Adrenal gland (tissue), 12 donors: ENCODE data around the gene TMEM259. TPM values are rescaled to one million over a fixed set of nuclear protein-coding genes. Genes with fewer than 3 reads are reported as not detected.

Experiments
- DNase-seq, 7 donors: peaks; one replicate each; pipeline ENCODE4 v3.0.0-alpha.2; 2019 to 2020
- H3K27ac ChIP-seq, 5 donors: fragments of 200-600 bp; sonication (generic) in 4 of 5; 1 replicate in 3 of 5; 2 replicates in 2 of 5; pipeline versions ENCODE4 v1.5.1 to v1.8.0; 2016 to 2020; ENCODE audit warnings: mild to moderate bottlenecking in 1 of 5
- H3K27me3 ChIP-seq: fragments of 200-600 bp; 2 replicates; pipeline ENCODE4 v1.8.0; 2021
- H3K36me3 ChIP-seq, 2 donors: fragments of 200-600 bp; replicated peaks in 1 of 2; 1 replicate in 1 of 2; 2 replicates in 1 of 2; pipeline versions ENCODE4 v1.5.1 to v1.8.0; 2018 to 2022
- H3K4me1 ChIP-seq, 2 donors: fragments of 200-600 bp; replicated peaks in 1 of 2; 1 replicate in 1 of 2; 2 replicates in 1 of 2; pipeline versions ENCODE4 v1.5.1 to v1.8.0; 2018 to 2021
- H3K4me3 ChIP-seq, 4 donors: fragments of 200-600 bp; sonication (generic) in 3 of 4; one replicate each; pipeline ENCODE4 v1.5.1; 2016 to 2018
- H3K9me3 ChIP-seq, 3 donors: fragments of 200-600 bp; sonication (generic) in 1 of 3; replicated peaks in 1 of 3; 1 replicate in 2 of 3; 2 replicates in 1 of 3; pipeline versions ENCODE4 v1.5.1 to v1.8.0; 2016 to 2021
- POLR2A ChIP-seq, 2 donors: fragments of 450-650 bp; IDR thresholded peaks; one replicate each; pipeline ENCODE4 v1.6.1; 2017; ENCODE audit warnings: antibody characterized with exemption in 2 of 2, mild to moderate bottlenecking in 2 of 2, moderate library complexity in 1 of 2
- whole genome bisulfite sequencing, 4 donors: extraction: QIAGEN DNeasy Blood & Tissue Kit in 2 of 4; methylation state at CpG; one replicate each; pipeline versions ENCODE4 v1.1.5 to v1.1.7; 2013 to 2017; 5-methylcytosine and 5-hydroxymethylcytosine counted together
- intact Hi-C, 2 donors: fragments of 100-400 bp; cut with DNase I; formaldehyde crosslinking; loops; one replicate each; pipeline versions ENCODE4 v1.14.1 to v1.15.0; 2022 to 2023
- polyA plus RNA-seq, 3 donors: library from polyadenylated mRNA; stranded (reverse); fragments of 200-250 nt in 2 of 3; fragments of 350-450 nt in 1 of 3; fragmentation: Illumina TruSeq in 1 of 3; extraction: RNeasy Lipid Tissue Mini Kit (QIAGEN cat#74804) in 1 of 3; gene quantifications; one replicate each; pipeline ENCODE4 v1.2.3, GENCODE V29; 2013 to 2014
- total RNA-seq, 9 donors: library from RNA; depleted of rRNA in 4 of 9; stranded (reverse); fragments of >200 nt in 4 of 9; fragments of 120-200 nt in 1 of 9; fragmentation: NEBNext Ultra II Directional in 1 of 9; extraction: Animal tissue kit (Norgen Biotek cat#: 25700) in 1 of 9; gene quantifications; one replicate each; pipeline versions ENCODE4 v1.1.0 to v1.2.4, GENCODE V29; 2013 to 2023
- TF ChIP-seq, protein P1 (sequence below), 6 experiments: fragments of 450-650 bp in 4 of 6; fragments of 200-600 bp in 2 of 6; sonication (generic) in 1 of 6; IDR thresholded peaks; 1 replicate in 5 of 6; 2 replicates in 1 of 6; pipeline versions ENCODE4 v1.5.1 to v1.8.0; 2016 to 2021; ENCODE audit warnings: antibody characterized with exemption in 6 of 6, mild to moderate bottlenecking in 2 of 6, moderate library complexity in 1 of 6
- donor health status: healthy with polysubstance abuse.
- donor health status: Bipolar disorder and iron deficiency.
- donor health status: DM: yes; HTN: yes; CAD: no.
- donor health status: DM: no; HTN: no; CAD: no.
- donor health status: DM: no; HTN: no; CAD: no.
- donor health status: DM: yes; HTN: yes; CAD: no.

The TMEM259 gene
- total and polyA plus RNA-seq, 12 donors = 79.4 to 743 (median 202) TPM

DNA sequence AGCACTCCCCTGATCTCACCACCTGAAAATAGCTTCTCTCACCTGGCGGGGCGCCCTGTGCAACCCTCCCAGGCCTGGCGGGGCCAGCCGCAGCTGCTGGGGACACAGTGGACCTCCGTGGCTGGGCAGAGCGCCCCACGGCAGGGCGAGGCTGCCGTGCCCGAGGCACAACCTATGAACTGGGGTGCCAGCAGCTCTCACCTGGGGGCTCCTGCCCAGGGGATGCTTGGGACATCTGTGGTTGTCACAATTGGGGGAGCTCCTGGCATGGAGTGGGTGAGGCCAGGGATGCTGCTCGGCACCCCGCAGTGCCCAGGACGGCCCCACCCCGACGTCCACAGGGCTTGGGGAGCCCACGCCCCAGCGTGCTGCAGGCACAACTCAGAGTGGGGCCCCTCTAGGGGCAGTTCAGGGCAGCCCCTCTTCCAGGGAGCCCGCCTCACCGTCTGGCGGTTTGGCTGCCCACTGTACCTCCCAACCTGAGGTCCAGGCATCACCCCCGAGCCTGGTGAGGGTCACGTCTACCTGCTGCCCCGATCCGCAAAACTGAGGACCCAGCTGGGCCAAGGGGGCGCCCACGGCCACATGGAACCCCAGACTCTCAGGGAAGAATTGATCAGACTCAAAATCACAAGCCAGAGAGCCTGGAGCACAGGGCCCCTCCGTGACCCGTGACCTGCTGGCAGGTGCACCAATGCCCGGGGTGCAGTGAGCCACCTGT lies 5.7 kb downstream of the TMEM259 start:
- no peak for TF ChIP-seq POLR2A (IDR thresholded peaks at IDR 0.05)
- TF ChIP-seq, protein P1, sequence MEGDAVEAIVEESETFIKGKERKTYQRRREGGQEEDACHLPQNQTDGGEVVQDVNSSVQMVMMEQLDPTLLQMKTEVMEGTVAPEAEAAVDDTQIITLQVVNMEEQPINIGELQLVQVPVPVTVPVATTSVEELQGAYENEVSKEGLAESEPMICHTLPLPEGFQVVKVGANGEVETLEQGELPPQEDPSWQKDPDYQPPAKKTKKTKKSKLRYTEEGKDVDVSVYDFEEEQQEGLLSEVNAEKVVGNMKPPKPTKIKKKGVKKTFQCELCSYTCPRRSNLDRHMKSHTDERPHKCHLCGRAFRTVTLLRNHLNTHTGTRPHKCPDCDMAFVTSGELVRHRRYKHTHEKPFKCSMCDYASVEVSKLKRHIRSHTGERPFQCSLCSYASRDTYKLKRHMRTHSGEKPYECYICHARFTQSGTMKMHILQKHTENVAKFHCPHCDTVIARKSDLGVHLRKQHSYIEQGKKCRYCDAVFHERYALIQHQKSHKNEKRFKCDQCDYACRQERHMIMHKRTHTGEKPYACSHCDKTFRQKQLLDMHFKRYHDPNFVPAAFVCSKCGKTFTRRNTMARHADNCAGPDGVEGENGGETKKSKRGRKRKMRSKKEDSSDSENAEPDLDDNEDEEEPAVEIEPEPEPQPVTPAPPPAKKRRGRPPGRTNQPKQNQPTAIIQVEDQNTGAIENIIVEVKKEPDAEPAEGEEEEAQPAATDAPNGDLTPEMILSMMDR (IDR thresholded peaks at IDR 0.05) = no peak
- WGBS, 4 donors = 85 to 92% (median 86%) methylated on average over 8 to 29 of the region's 29 CpGs
- Histone ChIP-seq H3K27ac (peak overlapping the region in 2 of 5 donors; percentile 86 to 90), H3K4me3 (no peak overlapping the region), H3K27me3 (no peaks in the 10 kb centered on the region), H3K36me3 (peaks cover 0 to 40% of the 10 kb centered on the region in 2 donors), H3K4me1 (peaks cover 27 to 48% of the 10 kb centered on the region in 2 donors), H3K9me3 (no peaks in the 10 kb centered on the region)
- no peak for DNase-seq
- intact Hi-C loops = no loop called here

DNA sequence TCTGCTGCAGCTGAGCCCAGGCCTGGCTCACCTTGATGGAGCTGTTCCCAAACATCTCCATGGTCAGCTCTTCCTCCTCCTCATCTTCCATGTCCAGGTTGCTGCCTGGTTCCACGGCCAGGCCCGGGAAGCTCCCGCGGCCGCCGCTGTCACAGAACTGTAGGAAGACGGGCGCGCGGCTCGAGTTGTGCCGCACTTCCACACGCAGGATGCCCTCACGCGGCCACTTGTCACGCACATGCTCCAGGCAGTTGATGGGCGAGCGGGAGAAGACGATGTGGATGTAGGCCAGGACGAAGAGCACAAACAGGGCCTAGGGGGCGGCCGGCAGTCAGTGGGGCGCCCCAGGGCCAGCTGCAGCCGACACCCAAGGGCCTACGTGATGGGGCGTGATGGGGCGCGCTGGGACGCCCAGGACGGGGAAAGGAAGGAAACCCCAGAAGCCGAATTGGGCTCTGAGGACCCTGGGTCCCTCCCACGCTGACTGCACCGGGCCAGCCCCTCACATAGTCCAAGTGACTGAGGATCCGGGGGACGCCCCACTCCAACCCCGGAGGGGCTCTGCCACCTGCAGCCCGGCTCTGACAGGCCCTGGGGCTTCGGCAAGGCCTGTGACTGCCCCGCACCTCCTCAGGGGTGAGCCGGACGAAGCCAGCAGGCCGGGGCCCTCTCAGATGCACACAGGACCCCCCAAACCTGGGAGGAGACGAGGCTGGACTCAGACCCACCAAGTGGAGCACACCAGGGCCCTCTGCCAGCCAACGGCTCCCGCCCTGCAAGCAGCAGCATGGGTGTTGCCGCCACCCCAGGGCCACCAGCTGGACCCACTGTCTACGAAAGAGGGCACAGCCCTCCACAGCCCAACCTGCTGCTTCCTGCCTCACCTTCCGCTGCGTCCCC lies 6.5 kb downstream of the TMEM259 start:
- DNase-seq = no peak
- H3K27me3 ChIP-seq = no peaks in the 10 kb centered on the region
- peaks cover 23 to 41% of the 10 kb centered on the region in 2 donors for H3K4me1 ChIP-seq
- H3K27ac ChIP-seq = no peak overlapping the region
- H3K36me3 ChIP-seq = peaks cover 0 to 48% of the 10 kb centered on the region in 2 donors
- WGBS, 4 donors = 93 to 96% (median 94%) methylated on average over 29 to 49 of the region's 49 CpGs
- H3K4me3 ChIP-seq = no peak overlapping the region
- intact Hi-C loops = no loop called here
- no peaks in the 10 kb centered on the region for H3K9me3 ChIP-seq
- TF ChIP-seq POLR2A (IDR thresholded peaks at IDR 0.05) = no peak
- TF ChIP-seq, protein P1 (IDR thresholded peaks at IDR 0.05) = no peak

- no peaks in the 10 kb centered on the region for H3K9me3 ChIP-seq
- WGBS, 4 donors = 90 to 100% (median 93%) methylated on average over 1 to 10 of the region's 10 CpGs
- TF ChIP-seq, protein P1 (IDR thresholded peaks at IDR 0.05) = no peak
- no peak for TF ChIP-seq POLR2A (IDR thresholded peaks at IDR 0.05)
- no peak overlapping the region for H3K4me3 ChIP-seq
- intact Hi-C loops = no loop called here
- DNase-seq = no peak
- H3K4me1 ChIP-seq = peaks cover 17 to 29% of the 10 kb centered on the region in 2 donors
- H3K27ac ChIP-seq = no peak overlapping the region
- H3K36me3 ChIP-seq = peaks cover 0 to 48% of the 10 kb centered on the region in 2 donors
- H3K27me3 ChIP-seq = no peaks in the 10 kb centered on the region
These were observed 7.7 kb downstream of the TMEM259 start for GRCh38 chr19:1013218-1013617.

DNA sequence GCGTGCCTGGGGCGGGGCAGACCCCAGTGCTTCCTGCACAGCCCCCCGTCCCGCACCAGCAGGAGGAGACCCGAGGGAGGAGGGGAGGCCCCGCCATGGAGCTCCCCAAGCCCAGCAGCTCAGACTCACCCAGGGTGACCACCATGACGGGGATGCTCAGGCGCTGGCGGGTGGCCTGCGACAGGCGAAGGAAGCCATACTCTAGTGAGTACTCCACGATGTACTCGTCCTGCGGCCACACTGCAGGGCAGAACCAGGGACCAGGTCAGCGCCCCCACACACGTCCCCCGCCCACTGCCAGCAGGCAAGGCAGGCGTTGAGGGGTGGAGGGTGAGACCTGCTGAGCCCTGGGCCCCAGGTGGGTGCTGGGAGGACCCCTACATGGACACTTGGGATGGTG lies 8.6 kb downstream of the TMEM259 start:
- H3K4me1 ChIP-seq = peaks cover 9 to 20% of the 10 kb centered on the region in 2 donors
- TF ChIP-seq, protein P1 (IDR thresholded peaks at IDR 0.05) = no peak
- no peak for TF ChIP-seq POLR2A (IDR thresholded peaks at IDR 0.05)
- H3K27ac ChIP-seq = no peak overlapping the region
- no peaks in the 10 kb centered on the region for H3K9me3 ChIP-seq
- H3K4me3 ChIP-seq = no peak overlapping the region
- peaks cover 0 to 48% of the 10 kb centered on the region in 2 donors for H3K36me3 ChIP-seq
- intact Hi-C loops = no loop called here
- 90 to 97% (median 94%) methylated on average over 6 to 18 of the region's 18 CpGs for WGBS, 4 donors
- DNase-seq = no peak
- no peaks in the 10 kb centered on the region for H3K27me3 ChIP-seq
